Peyer's patch (tissue), 4 donors: ENCODE results near the gene SEMA3A.

Source experiments
- POLR2A ChIP-seq, 2 donors: fragments of 450-650 bp; IDR thresholded peaks; one replicate each; pipeline ENCODE4 v1.5.1; 2017; ENCODE audit warnings: antibody characterized with exemption in 2 of 2, mild to moderate bottlenecking in 2 of 2, moderate library complexity in 2 of 2
- TF ChIP-seq, protein P1 (sequence below), 6 experiments: fragments of 450-650 bp in 4 of 6; fragments of 200-600 bp in 2 of 6; sonication (generic) in 1 of 6; IDR thresholded peaks; one replicate each; pipeline ENCODE4 v1.5.1; 2017 to 2019; ENCODE audit warnings: antibody characterized with exemption in 6 of 6, mild to moderate bottlenecking in 3 of 6, moderate library complexity in 1 of 6

DNA sequence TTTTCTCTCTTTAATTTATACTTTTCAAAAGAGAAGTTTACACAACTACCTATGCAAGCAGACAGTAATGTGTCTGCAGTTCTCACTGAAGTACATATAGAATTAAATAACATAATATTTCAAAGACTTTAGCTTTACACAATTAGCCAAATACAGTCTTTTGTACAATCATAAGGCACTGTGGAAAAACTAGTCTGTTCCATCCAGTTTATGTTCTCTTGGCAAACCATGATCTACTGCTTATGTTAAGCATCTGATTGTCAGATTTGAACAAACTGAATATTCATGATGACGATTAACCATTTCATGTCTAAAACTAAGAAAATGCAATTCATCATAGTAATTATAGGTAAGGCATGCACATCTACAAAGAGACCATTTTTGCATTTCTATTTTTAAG lies 842 bp downstream of the SEMA3A start:
- TF ChIP-seq POLR2A (IDR thresholded peaks at IDR 0.05), result no peak
- TF ChIP-seq, protein P1, sequence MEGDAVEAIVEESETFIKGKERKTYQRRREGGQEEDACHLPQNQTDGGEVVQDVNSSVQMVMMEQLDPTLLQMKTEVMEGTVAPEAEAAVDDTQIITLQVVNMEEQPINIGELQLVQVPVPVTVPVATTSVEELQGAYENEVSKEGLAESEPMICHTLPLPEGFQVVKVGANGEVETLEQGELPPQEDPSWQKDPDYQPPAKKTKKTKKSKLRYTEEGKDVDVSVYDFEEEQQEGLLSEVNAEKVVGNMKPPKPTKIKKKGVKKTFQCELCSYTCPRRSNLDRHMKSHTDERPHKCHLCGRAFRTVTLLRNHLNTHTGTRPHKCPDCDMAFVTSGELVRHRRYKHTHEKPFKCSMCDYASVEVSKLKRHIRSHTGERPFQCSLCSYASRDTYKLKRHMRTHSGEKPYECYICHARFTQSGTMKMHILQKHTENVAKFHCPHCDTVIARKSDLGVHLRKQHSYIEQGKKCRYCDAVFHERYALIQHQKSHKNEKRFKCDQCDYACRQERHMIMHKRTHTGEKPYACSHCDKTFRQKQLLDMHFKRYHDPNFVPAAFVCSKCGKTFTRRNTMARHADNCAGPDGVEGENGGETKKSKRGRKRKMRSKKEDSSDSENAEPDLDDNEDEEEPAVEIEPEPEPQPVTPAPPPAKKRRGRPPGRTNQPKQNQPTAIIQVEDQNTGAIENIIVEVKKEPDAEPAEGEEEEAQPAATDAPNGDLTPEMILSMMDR (IDR thresholded peaks at IDR 0.05), result no peak
